Breast epithelium (tissue), 4 donors: ENCODE results near the gene CDC34. TPM values are rescaled to one million over a fixed set of nuclear protein-coding genes. Genes with fewer than 3 reads are reported as not detected.

ENCODE experiments used
- DNase-seq, 2 donors: peaks; one replicate each; pipeline ENCODE4 v3.0.0-alpha.2; 2019; ENCODE audit warnings: low spot score in 2 of 2
- H3K27ac ChIP-seq, 2 donors: fragments of 200-600 bp; sonication (generic) in 1 of 2; one replicate each; pipeline ENCODE4 v1.5.1; 2016 to 2019; ENCODE audit warnings: mild to moderate bottlenecking in 1 of 2
- H3K27me3 ChIP-seq, 2 donors: fragments of 200-600 bp; sonication (generic) in 1 of 2; one replicate each; pipeline versions ENCODE4 v1.5.1 to v1.6.0; 2017 to 2019; ENCODE audit warnings: control low read depth in 1 of 2, mild to moderate bottlenecking in 1 of 2
- H3K36me3 ChIP-seq: fragments of 200-600 bp; one replicate; pipeline ENCODE4 v1.5.1; 2019
- H3K4me1 ChIP-seq, 2 donors: fragments of 200-600 bp; sonication (generic); one replicate each; pipeline ENCODE4 v1.5.1; 2016 to 2019; ENCODE audit warnings: control low read depth in 1 of 2
- H3K4me3 ChIP-seq, 3 donors: fragments of 200-600 bp; sonication (generic); 1 replicate in 2 of 3; 2 replicates in 1 of 3; pipeline ENCODE4 v1.5.1; 2016 to 2019; ENCODE audit warnings: mild to moderate bottlenecking in 3 of 3, moderate library complexity in 2 of 3
- H3K9me3 ChIP-seq, 2 donors: fragments of 200-600 bp; sonication (generic) in 1 of 2; one replicate each; pipeline ENCODE4 v1.5.1; 2016 to 2019; ENCODE audit warnings: control low read depth in 1 of 2
- POLR2A ChIP-seq: fragments of 450-650 bp; IDR thresholded peaks from one replicate; pipeline ENCODE4 v1.6.1; 2016; ENCODE audit warnings: antibody characterized with exemption, mild to moderate bottlenecking, moderate library complexity
- POLR2AphosphoS5 ChIP-seq, 3 donors: sonication (generic); formaldehyde crosslinking; IDR thresholded peaks; one replicate each; pipeline ENCODE4 v1.6.1; 2017; ENCODE audit warnings: antibody characterized with exemption in 3 of 3
- intact Hi-C: fragments of 100-400 bp; cut with DNase I; formaldehyde crosslinking; loops from one replicate; pipeline ENCODE4 v1.15.1; 2023; ENCODE audit warnings: low total_unique reads
- total RNA-seq, 3 donors: library from RNA; depleted of rRNA; stranded (reverse); fragments of >200 nt; gene quantifications; one replicate each; pipeline ENCODE4 v1.1.0, GENCODE V29; 2016
- TF ChIP-seq, protein P1 (sequence below), 3 donors: fragments of 450-650 bp; IDR thresholded peaks; one replicate each; pipeline ENCODE4 v1.5.1; 2016 to 2017; ENCODE audit warnings: antibody characterized with exemption in 3 of 3, mild to moderate bottlenecking in 3 of 3, moderate library complexity in 3 of 3

Gene CDC34
- total RNA-seq, 3 donors from 2014 or later: 44.6 to 69.5 (median 49.3) TPM

DNA sequence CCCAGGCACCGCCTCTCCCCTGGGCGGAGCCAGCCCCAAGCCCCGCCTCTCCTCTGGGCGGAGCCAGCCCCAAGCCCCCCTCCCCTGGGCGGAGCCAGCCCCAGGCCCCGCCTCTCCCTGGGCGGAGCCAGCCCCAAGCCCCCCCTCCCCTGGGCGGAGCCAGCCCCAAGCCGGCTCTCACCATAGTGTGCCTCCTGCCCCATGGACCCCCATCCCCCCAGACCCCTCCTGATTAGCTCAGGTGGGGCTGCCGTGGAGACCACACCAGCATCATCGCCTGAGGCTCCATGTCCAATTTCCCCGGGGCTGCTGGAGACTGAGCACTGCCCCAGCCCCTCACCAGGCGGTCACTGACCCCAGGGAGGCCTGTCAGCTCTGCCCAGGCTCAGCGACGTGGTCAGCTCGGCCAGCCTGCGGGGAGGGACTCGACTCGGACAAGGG is 39.4 kb upstream of the CDC34 start:
- no peak overlapping the region for H3K4me3 ChIP-seq
- H3K4me1 ChIP-seq: no peaks in the 10 kb centered on the region
- DNase-seq: no peak
- H3K27me3 ChIP-seq: peaks cover 5% of the 10 kb centered on the region in 2 donors
- no peaks in the 10 kb centered on the region for H3K9me3 ChIP-seq
- no peak for TF ChIP-seq POLR2AphosphoS5 (IDR thresholded peaks at IDR 0.05)
- no peak for TF ChIP-seq POLR2A
- TF ChIP-seq, protein P1, sequence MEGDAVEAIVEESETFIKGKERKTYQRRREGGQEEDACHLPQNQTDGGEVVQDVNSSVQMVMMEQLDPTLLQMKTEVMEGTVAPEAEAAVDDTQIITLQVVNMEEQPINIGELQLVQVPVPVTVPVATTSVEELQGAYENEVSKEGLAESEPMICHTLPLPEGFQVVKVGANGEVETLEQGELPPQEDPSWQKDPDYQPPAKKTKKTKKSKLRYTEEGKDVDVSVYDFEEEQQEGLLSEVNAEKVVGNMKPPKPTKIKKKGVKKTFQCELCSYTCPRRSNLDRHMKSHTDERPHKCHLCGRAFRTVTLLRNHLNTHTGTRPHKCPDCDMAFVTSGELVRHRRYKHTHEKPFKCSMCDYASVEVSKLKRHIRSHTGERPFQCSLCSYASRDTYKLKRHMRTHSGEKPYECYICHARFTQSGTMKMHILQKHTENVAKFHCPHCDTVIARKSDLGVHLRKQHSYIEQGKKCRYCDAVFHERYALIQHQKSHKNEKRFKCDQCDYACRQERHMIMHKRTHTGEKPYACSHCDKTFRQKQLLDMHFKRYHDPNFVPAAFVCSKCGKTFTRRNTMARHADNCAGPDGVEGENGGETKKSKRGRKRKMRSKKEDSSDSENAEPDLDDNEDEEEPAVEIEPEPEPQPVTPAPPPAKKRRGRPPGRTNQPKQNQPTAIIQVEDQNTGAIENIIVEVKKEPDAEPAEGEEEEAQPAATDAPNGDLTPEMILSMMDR (IDR thresholded peaks at IDR 0.05): no peak
- intact Hi-C loops: no loop called here
- no peaks in the 10 kb centered on the region for H3K36me3 ChIP-seq
- H3K27ac ChIP-seq: no peak overlapping the region

GRCh38 chr19:493391-494170 is 38.0 kb upstream of the CDC34 start:
- Histone ChIP-seq H3K9me3 (no peaks in the 10 kb centered on the region), H3K27ac (no peak overlapping the region), H3K4me1 (peaks cover 0 to 3% of the 10 kb centered on the region in 2 donors), H3K27me3 (peaks cover 12 to 19% of the 10 kb centered on the region in 2 donors), H3K36me3 (no peaks in the 10 kb centered on the region), H3K4me3 (no peak overlapping the region)
- intact Hi-C loops: loop anchor here (1.0 kb wide), 1 partner anchor 84 kb away; the partner anchor contains the start of gene C2CD4C
- no peak for DNase-seq
- TF ChIP-seq, protein P1 (IDR thresholded peaks at IDR 0.05): no peak
- TF ChIP-seq POLR2AphosphoS5 (IDR thresholded peaks at IDR 0.05): no peak
- no peak for TF ChIP-seq POLR2A

DNA sequence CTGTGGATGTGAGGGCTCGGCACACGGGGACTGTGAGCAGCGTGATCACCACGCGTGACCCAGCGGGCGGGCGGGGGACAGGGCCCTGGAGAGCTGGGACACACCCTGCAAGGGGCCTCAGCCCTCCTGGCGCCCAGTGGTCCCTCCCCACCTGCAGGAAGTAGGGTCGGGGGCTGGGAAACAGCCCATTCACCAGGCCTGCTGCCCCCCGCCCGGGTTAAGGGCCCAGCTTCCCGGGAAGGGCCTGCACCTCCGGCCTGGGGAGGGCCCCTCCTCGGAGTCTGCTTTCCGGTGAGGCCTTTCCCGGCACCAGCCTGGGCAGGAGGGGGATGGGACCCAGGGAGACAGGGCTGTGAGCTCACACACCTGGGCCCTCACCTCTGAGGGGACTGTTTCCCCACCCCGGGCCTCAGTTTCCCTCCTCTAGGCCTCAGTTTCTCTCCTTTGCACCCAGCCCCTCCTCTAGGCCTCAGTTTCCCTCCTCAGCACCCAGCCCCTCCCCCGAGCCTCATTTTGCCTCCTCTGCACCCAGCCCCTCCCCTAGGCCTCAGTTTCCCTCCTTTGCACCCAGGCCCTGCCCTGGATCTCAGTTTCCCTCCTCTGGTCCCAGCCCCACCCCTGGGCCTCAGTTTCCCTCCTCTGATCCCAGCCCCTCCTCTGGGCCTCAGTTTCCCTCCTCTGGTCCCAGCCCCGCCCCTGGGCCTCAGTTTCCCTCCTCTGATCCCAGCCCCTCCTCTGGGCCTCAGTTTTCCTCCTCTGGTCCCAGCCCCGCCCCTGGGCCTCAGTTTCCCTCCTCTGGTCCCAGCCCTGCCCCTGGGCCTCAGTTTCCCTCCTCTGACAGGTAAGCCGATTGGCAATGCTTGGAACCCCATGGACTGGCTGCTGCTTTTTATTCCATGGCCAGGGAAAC is 37.1 kb upstream of the CDC34 start:
- intact Hi-C loops: loop anchor here (1.0 kb wide), 1 partner anchor 85 kb away; the partner anchor contains the start of gene C2CD4C

DNA sequence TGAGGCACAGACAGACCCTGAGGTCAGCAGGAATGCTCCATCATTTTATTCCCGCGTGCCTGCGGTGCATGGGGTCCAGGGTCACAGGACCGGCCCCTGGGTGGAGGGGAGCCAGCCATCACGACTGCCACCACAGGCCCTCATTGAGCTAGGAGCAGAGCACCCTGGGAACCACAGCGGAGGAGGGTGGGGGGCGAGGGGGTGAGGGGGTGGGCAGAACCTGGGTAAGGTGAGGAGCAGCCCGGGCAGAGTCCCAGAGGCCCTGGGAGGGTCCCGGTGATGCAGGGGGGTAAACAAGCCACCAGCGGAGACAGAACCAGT is 36.5 kb upstream of the CDC34 start:
- no peaks in the 10 kb centered on the region for H3K9me3 ChIP-seq
- no peaks in the 10 kb centered on the region for H3K36me3 ChIP-seq
- H3K27ac ChIP-seq: no peak overlapping the region
- DNase-seq: no peak
- intact Hi-C loops: no loop called here
- H3K27me3 ChIP-seq: peaks cover 12 to 34% of the 10 kb centered on the region in 2 donors
- no peak overlapping the region for H3K4me3 ChIP-seq
- no peak for TF ChIP-seq POLR2A
- TF ChIP-seq, protein P1 (IDR thresholded peaks at IDR 0.05): no peak
- TF ChIP-seq POLR2AphosphoS5 (IDR thresholded peaks at IDR 0.05): no peak
- peaks cover 0 to 3% of the 10 kb centered on the region in 2 donors for H3K4me1 ChIP-seq

More for the DNA sequence above, 37.1 kb upstream of the CDC34 start:
- H3K4me3 ChIP-seq: no peak overlapping the region
- TF ChIP-seq, protein P1 (IDR thresholded peaks at IDR 0.05): no peak
- TF ChIP-seq POLR2A (no peak), POLR2AphosphoS5 (IDR thresholded peaks at IDR 0.05) (no peak)
- peaks cover 0 to 3% of the 10 kb centered on the region in 2 donors for H3K4me1 ChIP-seq
- peaks cover 12 to 28% of the 10 kb centered on the region in 2 donors for H3K27me3 ChIP-seq
- H3K9me3 ChIP-seq: no peaks in the 10 kb centered on the region
- H3K27ac ChIP-seq: no peak overlapping the region
- no peak for DNase-seq
- H3K36me3 ChIP-seq: no peaks in the 10 kb centered on the region
